GM23338 (cell line): ENCODE data around the gene CEP55. TPM values are rescaled to one million over a fixed set of nuclear protein-coding genes. Genes with fewer than 3 reads are reported as not detected.

Source experiments
- ATAC-seq: fragments of 200-7000 bp; cut with Tn5 transposase; 3 replicates; pipeline ENCODE4 v1.9.1; 2020
- DNase-seq: peaks from one replicate; pipeline ENCODE4 v3.0.0-alpha.2; 2015; ENCODE audit warnings: low spot score
- H2AFZ ChIP-seq: fragments of 200-600 bp; sonication (generic); 2 replicates; pipeline ENCODE4 v1.8.0; 2016; ENCODE audit warnings: antibody characterized with exemption, mild to moderate bottlenecking, moderate library complexity
- H3F3A ChIP-seq: fragments of 200-600 bp; sonication (generic); replicated peaks from 2 replicates; pipeline ENCODE4 v1.8.0; 2017; ENCODE audit warnings: antibody characterized with exemption, mixed run types, low read depth
- H3K27ac ChIP-seq: fragments of 200-600 bp; sonication (generic); 2 replicates; pipeline ENCODE4 v1.6.1; 2016; ENCODE audit warnings: low read depth
- H3K27me3 ChIP-seq: fragments of 200-600 bp; sonication (generic); 2 replicates; pipeline ENCODE4 v1.8.0; 2016; ENCODE audit warnings: mild to moderate bottlenecking, mixed run types, moderate library complexity; ENCODE audit not compliant: insufficient read depth
- H3K36me3 ChIP-seq: fragments of 200-600 bp; sonication (generic); 2 replicates; pipeline ENCODE4 v1.8.0; 2016; ENCODE audit warnings: mild to moderate bottlenecking; ENCODE audit not compliant: insufficient read depth
- H3K4me1 ChIP-seq: fragments of 200-600 bp; sonication (generic); 2 replicates; pipeline ENCODE4 v1.8.0; 2016; ENCODE audit warnings: mild to moderate bottlenecking, moderate library complexity; ENCODE audit not compliant: insufficient read depth
- H3K4me2 ChIP-seq: fragments of 200-600 bp; sonication (generic); 2 replicates; pipeline ENCODE4 v1.7.1; 2017; ENCODE audit warnings: mixed run types
- H3K4me3 ChIP-seq: fragments of 200-600 bp; sonication (generic); 2 replicates; pipeline ENCODE4 v1.6.1; 2016; ENCODE audit warnings: mixed run types
- H3K79me2 ChIP-seq: fragments of 200-600 bp; sonication (generic); replicated peaks from 2 replicates; pipeline ENCODE4 v1.8.0; 2017; ENCODE audit warnings: mild to moderate bottlenecking; ENCODE audit not compliant: insufficient read depth
- H3K9me2 ChIP-seq: fragments of 200-600 bp; sonication (generic); 2 replicates; pipeline ENCODE4 v1.8.0; 2017; ENCODE audit not compliant: insufficient read depth
- H4K20me1 ChIP-seq: fragments of 200-600 bp; sonication (generic); replicated peaks from 2 replicates; pipeline ENCODE4 v1.8.0; 2017; ENCODE audit warnings: mild to moderate bottlenecking; ENCODE audit not compliant: insufficient read depth
- H3K27ac Mint-ChIP-seq: 2 replicates; pipeline ENCODE4 v1.8.0; 2020; ENCODE audit warnings: inconsistent platforms, mild to moderate bottlenecking, moderate library complexity, mixed read lengths
- H3K27me3 Mint-ChIP-seq: 3 replicates; pipeline ENCODE4 v1.8.0; 2022; ENCODE audit warnings: low read depth, mild to moderate bottlenecking, moderate library complexity, mixed read lengths, inconsistent platforms; ENCODE audit not compliant: insufficient read depth, poor library complexity
- H3K36me3 Mint-ChIP-seq: 3 replicates; pipeline ENCODE4 v1.8.0; 2021; ENCODE audit warnings: low read depth, mild to moderate bottlenecking, inconsistent platforms, moderate library complexity, mixed read lengths
- H3K4me1 Mint-ChIP-seq: 3 replicates; pipeline ENCODE4 v1.8.0; 2020; ENCODE audit warnings: mild to moderate bottlenecking, inconsistent platforms, mixed read lengths
- H3K4me3 Mint-ChIP-seq: 3 replicates; pipeline ENCODE4 v1.8.0; 2021; ENCODE audit warnings: moderate library complexity, mild to moderate bottlenecking, inconsistent platforms, mixed read lengths
- H3K9me3 Mint-ChIP-seq: 3 replicates; pipeline ENCODE4 v1.8.0; 2020; ENCODE audit warnings: moderate library complexity, mild to moderate bottlenecking, inconsistent platforms, mixed read lengths
- CREB1 ChIP-seq: fragments of 250-450 bp; sonication (Bioruptor Pico); IDR thresholded peaks from 2 replicates; pipeline ENCODE4 v1.5.0; 2020; ENCODE audit warnings: low read depth, mild to moderate bottlenecking, moderate library complexity
- CTCF ChIP-seq, 2 experiments: fragments of 200-600 bp in 1 of 2; sonication (generic) in 1 of 2; conservative IDR thresholded peaks; 2 replicates each; pipeline versions ENCODE4 v1.5.1 to v1.6.1; 2016 to 2017; ENCODE audit warnings: antibody characterized with exemption in 2 of 2, low read depth in 2 of 2, mild to moderate bottlenecking in 2 of 2, moderate library complexity in 1 of 2
- ETS1 ChIP-seq: IDR thresholded peaks from 2 replicates; pipeline ENCODE4 v1.6.1; 2016; ENCODE audit warnings: antibody characterized with exemption
- EZH2 ChIP-seq: fragments of 200-600 bp; sonication (generic); IDR thresholded peaks from one replicate; pipeline ENCODE4 v1.8.0; 2017; ENCODE audit warnings: antibody characterized with exemption, mild to moderate bottlenecking, low read depth; ENCODE audit not compliant: unreplicated experiment
- EZH2phosphoT487 ChIP-seq: fragments of 200-600 bp; sonication (generic); IDR thresholded peaks from one replicate; pipeline ENCODE4 v1.8.1; 2018; ENCODE audit warnings: antibody characterized with exemption; ENCODE audit not compliant: unreplicated experiment
- JUNB ChIP-seq: IDR thresholded peaks from one replicate; pipeline ENCODE4 v1.6.1; 2016; ENCODE audit warnings: antibody characterized with exemption; ENCODE audit not compliant: unreplicated experiment
- POLR2AphosphoS5 ChIP-seq: IDR thresholded peaks from 2 replicates; pipeline ENCODE4 v1.6.1; 2016; ENCODE audit warnings: antibody characterized with exemption, low read depth
- STAT1 ChIP-seq: IDR thresholded peaks from one replicate; pipeline ENCODE4 v1.6.1; 2016; ENCODE audit warnings: antibody characterized with exemption; ENCODE audit not compliant: unreplicated experiment
- ZNF114 ChIP-seq: fragments of 250-450 bp; sonication (Bioruptor Pico); IDR thresholded peaks from 2 replicates; pipeline ENCODE4 v1.5.0; 2020; ENCODE audit warnings: mild to moderate bottlenecking, moderate library complexity
- polyA plus RNA-seq: library from polyadenylated mRNA; unstranded; fragments of >200 nt; fragmentation: Nextera tagmentation; extraction: Ambion mirVana; gene quantifications from 2 replicates; pipeline ENCODE4 v1.2.1, GENCODE V29; 2016
- total RNA-seq: library from RNA; depleted of rRNA; stranded (reverse); fragments of >200 nt; shearing (Covaris generic); gene quantifications from 2 replicates; pipeline ENCODE4 v1.2.3, GENCODE V29; 2014

The CEP55 gene
- total and polyA plus RNA-seq, 2 experiments from 2014 or later: 12.4 to 22.4 TPM

- TF ChIP-seq CTCF (conservative IDR thresholded peaks at IDR 0.05; ENCODE audit: low read depth in 2 of 2): no peak
- no peak for TF ChIP-seq JUNB
- TF ChIP-seq EZH2: no peak
These were observed 8.7 kb downstream of the CEP55 start (continued) for GRCh38 chr10:93505075-93505474.

- Histone ChIP-seq H3K79me2 (no peaks in the 10 kb centered on the region), H3K4me2 (no peak overlapping the region), H3K27me3 (no peaks in the 10 kb centered on the region), H2AFZ (no peak overlapping the region), H3K9me2 (no peaks in the 10 kb centered on the region), H3K27ac (no peak overlapping the region), H4K20me1 (no peaks in the 10 kb centered on the region), H3K4me1 (no peaks in the 10 kb centered on the region), H3F3A (no peaks in the 10 kb centered on the region), H3K4me3 (no peak overlapping the region), H3K36me3 (peaks cover 8% of the 10 kb centered on the region)
- ATAC-seq: no peak
- Mint-ChIP-seq H3K4me1 (peaks cover 3% of the 10 kb centered on the region; the same call in 1 of the 3 replicates), H3K4me3 (no peak overlapping the region), H3K9me3 (no peaks in the 10 kb centered on the region), H3K27ac (no peak overlapping the region), H3K36me3 (peaks cover 25% of the 10 kb centered on the region), H3K27me3 (peaks cover 2% of the 10 kb centered on the region)
- no peak for DNase-seq
- TF ChIP-seq EZH2phosphoT487: no peak
- no peak for TF ChIP-seq CTCF (conservative IDR thresholded peaks at IDR 0.05; ENCODE audit: low read depth in 2 of 2)
- no peak for TF ChIP-seq STAT1
These were observed 13.4 kb downstream of the CEP55 start for GRCh38 chr10:93509816-93510215.

- no peaks in the 10 kb centered on the region for H3K9me2 ChIP-seq
- no peak overlapping the region for H2AFZ ChIP-seq
- H3K36me3 ChIP-seq: peaks cover 27% of the 10 kb centered on the region
- H3K27ac ChIP-seq: no peak overlapping the region
- DNase-seq (no peak), ATAC-seq (no peak)
- no peak overlapping the region for H3K4me3 Mint-ChIP-seq
- no peaks in the 10 kb centered on the region for H4K20me1 ChIP-seq
- H3K27ac Mint-ChIP-seq: no peak overlapping the region
- H3K4me1 ChIP-seq: no peaks in the 10 kb centered on the region
- no peaks in the 10 kb centered on the region for H3K9me3 Mint-ChIP-seq
- H3F3A ChIP-seq: no peaks in the 10 kb centered on the region
- no peaks in the 10 kb centered on the region for H3K79me2 ChIP-seq
- no peak overlapping the region for H3K4me2 ChIP-seq
- peaks cover 35% of the 10 kb centered on the region for H3K36me3 Mint-ChIP-seq
- peaks cover 3% of the 10 kb centered on the region; the same call in 1 of the 3 replicates for H3K4me1 Mint-ChIP-seq
- no peaks in the 10 kb centered on the region for H3K27me3 ChIP-seq
- H3K27me3 Mint-ChIP-seq: peaks cover 1% of the 10 kb centered on the region
- H3K4me3 ChIP-seq: no peak overlapping the region
- TF ChIP-seq CTCF (conservative IDR thresholded peaks at IDR 0.05; ENCODE audit: low read depth in 2 of 2) (no peak), JUNB (no peak), ZNF114 (CRISPR knock-in tag) (no peak), POLR2AphosphoS5 (no peak), ETS1 (no peak), CREB1 (CRISPR knock-in tag) (no peak)
These were observed 16.2 kb downstream of the CEP55 start for GRCh38 chr10:93512565-93512964.
